K562 (cell line): ENCODE data around the gene SAT1. TPM values are rescaled to one million over a fixed set of nuclear protein-coding genes. Genes with fewer than 3 reads are reported as not detected.

Experiments used
- CBX1 ChIP-seq: sonication (generic); IDR thresholded peaks from 2 replicates; pipeline ENCODE4 v1.6.1; 2016; ENCODE audit warnings: antibody characterized with exemption, low read depth, mild to moderate bottlenecking
- CREB5 ChIP-seq: fragments of 250-450 bp; sonication (Bioruptor Pico); IDR thresholded peaks from 2 replicates; pipeline ENCODE4 v1.5.0; 2020; ENCODE audit warnings: mild to moderate bottlenecking
- ERF ChIP-seq: fragments of 450-650 bp; formaldehyde crosslinking; IDR thresholded peaks from 2 replicates; pipeline ENCODE4 v1.4.0; 2020; ENCODE audit warnings: mild to moderate bottlenecking, mixed read lengths
- MBD1 ChIP-seq: fragments of 250-450 bp; sonication (Bioruptor Pico); IDR thresholded peaks from 2 replicates; pipeline ENCODE4 v1.8.0; 2022; ENCODE audit warnings: inconsistent platforms
- NFE2 ChIP-seq: IDR thresholded peaks from 2 replicates; pipeline ENCODE4 v1.6.1; 2014; ENCODE audit warnings: antibody characterized with exemption, low read depth
- NFIC ChIP-seq: fragments of 450-650 bp; IDR thresholded peaks from 2 replicates; pipeline ENCODE4 v1.6.1; 2017; ENCODE audit warnings: mild to moderate bottlenecking, inconsistent platforms
- NONO ChIP-seq, 2 experiments: fragments of 200-400 bp in 1 of 2; fragments of 450-650 bp in 1 of 2; formaldehyde crosslinking in 1 of 2; IDR thresholded peaks; 2 replicates each; pipeline ENCODE4 v1.6.1; 2017; ENCODE audit warnings: low read depth in 2 of 2, mild to moderate bottlenecking in 2 of 2, moderate library complexity in 2 of 2, low read length in 1 of 2
- NR2C2 ChIP-seq, 2 experiments: fragments of 200-800 bp in 1 of 2; sonication (Bioruptor generic) in 1 of 2; sonication (generic) in 1 of 2; formaldehyde crosslinking in 1 of 2; IDR thresholded peaks; 2 replicates each; pipeline versions ENCODE4 v1.6.1 to v1.8.0; 2016 to 2022; ENCODE audit warnings: mild to moderate bottlenecking in 1 of 2, missing compliant biosample characterization in 1 of 2, missing genetic modification characterization in 1 of 2, missing genetic modification reagents in 1 of 2
- ZBTB5 ChIP-seq: fragments of 450-650 bp; IDR thresholded peaks from 2 replicates; pipeline ENCODE4 v1.6.1; 2017; ENCODE audit warnings: antibody characterized with exemption
- ZNF146 ChIP-seq: IDR thresholded peaks from one replicate; pipeline ENCODE4 v1.6.1; 2018; ENCODE audit warnings: missing compliant biosample characterization; ENCODE audit not compliant: unreplicated experiment
- ZNF311 ChIP-seq: fragments of 250-450 bp; sonication (Bioruptor Pico); IDR thresholded peaks from 2 replicates; pipeline ENCODE4 v1.4.0; 2020; ENCODE audit warnings: mild to moderate bottlenecking, moderate library complexity
- polyA plus RNA-seq, 8 experiments: library from polyadenylated mRNA; depleted of rRNA in 4 of 8; stranded (reverse) in 5 of 8; unstranded in 3 of 8; fragments of >200 nt; fragmentation: Nextera tagmentation in 2 of 8; fragmentation: Illumina TruSeq in 1 of 8; extraction: Ambion mirVana in 2 of 8; extraction: Trizol in 1 of 8; gene quantifications; 2 replicates each; pipeline versions ENCODE4 v1.2.1 to v1.2.3, GENCODE V29; 2011 to 2014; ENCODE audit warnings: inconsistent platforms in 1 of 8, missing spikeins in 1 of 8
- total RNA-seq, 7 experiments: library from RNA; depleted of rRNA in 6 of 7; stranded (reverse); fragments of >200 nt in 6 of 7; fragmentation: Illumina TruSeq in 2 of 7; extraction: Trizol in 2 of 7; gene quantifications; 2 replicates each; pipeline versions ENCODE4 v1.2.1 to v1.2.3, GENCODE V29; 2011 to 2021; ENCODE audit warnings: low replicate concordance in 1 of 7
- TF ChIP-seq, protein P1 (sequence below): sonication (generic); formaldehyde crosslinking; IDR thresholded peaks from 2 replicates; pipeline ENCODE4 v1.8.1; 2023; ENCODE audit warnings: mild to moderate bottlenecking, missing genetic modification reagents
- TF ChIP-seq, protein P2 (sequence below): fragments of 450-650 bp; IDR thresholded peaks from 2 replicates; pipeline ENCODE4 v1.6.1; 2016; ENCODE audit warnings: mild to moderate bottlenecking

Gene SAT1
- total and polyA plus RNA-seq, 9 of the 15 experiments (the other 6 are each of a cell fraction or from before 2014, with no cell fraction given): 47.4 to 194 (median 74.1) TPM

DNA sequence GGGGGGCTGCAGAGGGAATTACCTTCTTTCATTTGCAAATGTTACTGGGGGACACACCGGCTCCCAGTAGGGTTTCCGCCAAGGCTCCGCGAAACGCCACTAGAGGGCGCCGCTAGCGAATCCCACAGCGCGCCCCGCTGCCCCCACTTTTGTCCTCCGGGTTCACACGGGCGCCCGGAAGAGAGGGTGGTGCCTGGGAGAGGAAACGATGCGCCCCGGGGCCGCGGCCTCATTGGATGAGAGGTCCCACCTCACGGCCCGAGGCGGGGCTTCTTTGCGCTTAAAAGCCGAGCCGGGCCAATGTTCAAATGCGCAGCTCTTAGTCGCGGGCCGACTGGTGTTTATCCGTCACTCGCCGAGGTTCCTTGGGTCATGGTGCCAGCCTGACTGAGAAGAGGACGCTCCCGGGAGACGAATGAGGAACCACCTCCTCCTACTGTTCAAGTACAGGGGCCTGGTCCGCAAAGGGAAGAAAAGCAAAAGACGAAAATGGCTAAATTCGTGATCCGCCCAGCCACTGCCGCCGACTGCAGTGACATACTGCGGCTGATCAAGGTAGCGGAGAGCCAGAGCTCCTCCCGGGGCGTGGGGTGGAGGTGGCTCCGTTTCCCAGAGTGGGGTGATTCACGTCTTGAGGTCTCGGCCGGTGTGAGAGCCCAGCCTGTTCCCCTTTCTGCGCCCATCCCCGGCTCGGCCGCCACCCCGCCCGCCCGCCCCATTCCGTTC, at the start of gene SAT1 (continued):
- TF ChIP-seq ZBTB5 (no peak), ZNF311 (no peak), NFIC (peak; percentile 52), CBX1 (peak; percentile 89), NONO (IDR thresholded peaks at IDR 0.05; ENCODE audit: low read depth in 2 of 2, low read length in 1 of 2) (peak; percentile 16 to 68; a peak in 2 of 4 replicates), MBD1 (CRISPR knock-in tag) (no peak), CREB5 (CRISPR knock-in tag) (no peak), NFE2 (no peak), ERF (no peak), ZNF146 (no peak), NR2C2 (CRISPR knock-in tag; IDR thresholded peaks at IDR 0.05) (no peak; the same call in 1 of the 2 replicates), NR2C2 (tag; IDR thresholded peaks at IDR 0.05) (peak; percentile 75)
- TF ChIP-seq, protein P1, sequence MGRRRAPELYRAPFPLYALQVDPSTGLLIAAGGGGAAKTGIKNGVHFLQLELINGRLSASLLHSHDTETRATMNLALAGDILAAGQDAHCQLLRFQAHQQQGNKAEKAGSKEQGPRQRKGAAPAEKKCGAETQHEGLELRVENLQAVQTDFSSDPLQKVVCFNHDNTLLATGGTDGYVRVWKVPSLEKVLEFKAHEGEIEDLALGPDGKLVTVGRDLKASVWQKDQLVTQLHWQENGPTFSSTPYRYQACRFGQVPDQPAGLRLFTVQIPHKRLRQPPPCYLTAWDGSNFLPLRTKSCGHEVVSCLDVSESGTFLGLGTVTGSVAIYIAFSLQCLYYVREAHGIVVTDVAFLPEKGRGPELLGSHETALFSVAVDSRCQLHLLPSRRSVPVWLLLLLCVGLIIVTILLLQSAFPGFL: no peak
- TF ChIP-seq, protein P2, sequence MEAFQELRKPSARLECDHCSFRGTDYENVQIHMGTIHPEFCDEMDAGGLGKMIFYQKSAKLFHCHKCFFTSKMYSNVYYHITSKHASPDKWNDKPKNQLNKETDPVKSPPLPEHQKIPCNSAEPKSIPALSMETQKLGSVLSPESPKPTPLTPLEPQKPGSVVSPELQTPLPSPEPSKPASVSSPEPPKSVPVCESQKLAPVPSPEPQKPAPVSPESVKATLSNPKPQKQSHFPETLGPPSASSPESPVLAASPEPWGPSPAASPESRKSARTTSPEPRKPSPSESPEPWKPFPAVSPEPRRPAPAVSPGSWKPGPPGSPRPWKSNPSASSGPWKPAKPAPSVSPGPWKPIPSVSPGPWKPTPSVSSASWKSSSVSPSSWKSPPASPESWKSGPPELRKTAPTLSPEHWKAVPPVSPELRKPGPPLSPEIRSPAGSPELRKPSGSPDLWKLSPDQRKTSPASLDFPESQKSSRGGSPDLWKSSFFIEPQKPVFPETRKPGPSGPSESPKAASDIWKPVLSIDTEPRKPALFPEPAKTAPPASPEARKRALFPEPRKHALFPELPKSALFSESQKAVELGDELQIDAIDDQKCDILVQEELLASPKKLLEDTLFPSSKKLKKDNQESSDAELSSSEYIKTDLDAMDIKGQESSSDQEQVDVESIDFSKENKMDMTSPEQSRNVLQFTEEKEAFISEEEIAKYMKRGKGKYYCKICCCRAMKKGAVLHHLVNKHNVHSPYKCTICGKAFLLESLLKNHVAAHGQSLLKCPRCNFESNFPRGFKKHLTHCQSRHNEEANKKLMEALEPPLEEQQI: no peak
